KOPT-K1 (cell line): ENCODE results near the gene TASOR.
A peak's percentile ranks its signal among the peaks of the same experiment; 100 is the strongest.
"Not testable (repeated sequence)": the region's sequence is repeated elsewhere in the genome, so short reads cannot be mapped to it uniquely, and the experiment has no call there.

Experiments
- H3K27ac ChIP-seq: fragments of 200-600 bp; sonication (generic); 2 replicates; pipeline ENCODE4 v1.5.1; 2016; ENCODE audit warnings: antibody characterized with exemption, mild to moderate bottlenecking, low read depth, low read length; ENCODE audit not compliant: poor library complexity, severe bottlenecking
- H3K36me3 ChIP-seq: fragments of 200-600 bp; sonication (generic); 2 replicates; pipeline ENCODE4 v1.5.1; 2017; ENCODE audit warnings: antibody characterized with exemption, mild to moderate bottlenecking, low read length, moderate library complexity; ENCODE audit not compliant: insufficient read depth
- H3K9me3 ChIP-seq: fragments of 200-600 bp; sonication (generic); 2 replicates; pipeline ENCODE4 v1.5.1; 2017; ENCODE audit warnings: antibody characterized with exemption, low read length, mild to moderate bottlenecking; ENCODE audit not compliant: insufficient read depth, poor library complexity, severe bottlenecking

TASOR gene, protein sequence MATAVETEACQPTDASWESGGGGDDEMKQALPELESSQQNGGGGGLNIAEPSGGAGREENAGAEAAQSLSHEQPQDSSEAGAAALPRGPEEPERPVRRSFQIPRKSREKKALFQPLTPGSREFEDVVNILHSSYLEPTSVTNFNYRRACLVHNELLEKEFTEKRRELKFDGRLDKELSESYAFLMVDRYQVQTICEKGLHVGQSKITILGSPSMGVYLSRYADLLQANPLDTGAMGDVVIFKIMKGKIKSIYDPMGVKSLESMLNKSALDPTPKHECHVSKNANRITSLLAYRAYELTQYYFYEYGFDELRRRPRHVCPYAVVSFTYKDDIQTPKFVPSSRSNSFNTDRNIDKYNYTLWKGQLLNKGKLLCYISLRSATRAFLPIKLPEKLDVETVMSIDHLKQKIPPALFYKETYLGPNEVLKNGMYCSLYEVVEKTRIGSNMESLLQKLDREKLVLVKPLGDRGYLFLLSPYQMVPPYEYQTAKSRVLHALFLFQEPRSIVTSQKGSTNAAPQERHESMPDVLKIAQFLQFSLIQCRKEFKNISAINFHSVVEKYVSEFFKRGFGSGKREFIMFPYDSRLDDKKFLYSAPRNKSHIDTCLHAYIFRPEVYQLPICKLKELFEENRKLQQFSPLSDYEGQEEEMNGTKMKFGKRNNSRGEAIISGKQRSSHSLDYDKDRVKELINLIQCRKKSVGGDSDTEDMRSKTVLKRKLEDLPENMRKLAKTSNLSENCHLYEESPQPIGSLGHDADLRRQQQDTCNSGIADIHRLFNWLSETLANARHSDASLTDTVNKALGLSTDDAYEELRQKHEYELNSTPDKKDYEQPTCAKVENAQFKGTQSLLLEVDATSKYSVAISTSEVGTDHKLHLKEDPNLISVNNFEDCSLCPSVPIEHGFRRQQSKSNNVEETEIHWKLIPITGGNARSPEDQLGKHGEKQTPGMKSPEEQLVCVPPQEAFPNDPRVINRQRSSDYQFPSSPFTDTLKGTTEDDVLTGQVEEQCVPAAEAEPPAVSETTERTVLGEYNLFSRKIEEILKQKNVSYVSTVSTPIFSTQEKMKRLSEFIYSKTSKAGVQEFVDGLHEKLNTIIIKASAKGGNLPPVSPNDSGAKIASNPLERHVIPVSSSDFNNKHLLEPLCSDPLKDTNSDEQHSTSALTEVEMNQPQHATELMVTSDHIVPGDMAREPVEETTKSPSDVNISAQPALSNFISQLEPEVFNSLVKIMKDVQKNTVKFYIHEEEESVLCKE (N-terminal part only)

GRCh38 chr3:56683122-56683817, at the start of gene TASOR:
Gene TASOR, minus strand, starts transcription at chr3:56683265. Its CDS starts 259 bp downstream, at chr3:56683006.
- Histone ChIP-seq H3K9me3 (peaks cover 13% of the 10 kb centered on the region), H3K36me3 (peaks cover 19% of the 10 kb centered on the region), H3K27ac (peak within 1 kb of the TSS; percentile 96)

GRCh38 chr3:56732109-56732508, 49.0 kb upstream of the TASOR start:
- Histone ChIP-seq H3K9me3 (no peaks in the 10 kb centered on the region), H3K36me3 (peaks cover 88% of the 10 kb centered on the region), H3K27ac (no peak overlapping the region)

- Histone ChIP-seq H3K27ac (peak overlapping the region; percentile 83), H3K9me3 (no peaks in the 10 kb centered on the region), H3K36me3 (peaks cover 52% of the 10 kb centered on the region)
Measured at GRCh38 chr3:56725175-56725574, 42.1 kb upstream of the TASOR start.

DNA sequence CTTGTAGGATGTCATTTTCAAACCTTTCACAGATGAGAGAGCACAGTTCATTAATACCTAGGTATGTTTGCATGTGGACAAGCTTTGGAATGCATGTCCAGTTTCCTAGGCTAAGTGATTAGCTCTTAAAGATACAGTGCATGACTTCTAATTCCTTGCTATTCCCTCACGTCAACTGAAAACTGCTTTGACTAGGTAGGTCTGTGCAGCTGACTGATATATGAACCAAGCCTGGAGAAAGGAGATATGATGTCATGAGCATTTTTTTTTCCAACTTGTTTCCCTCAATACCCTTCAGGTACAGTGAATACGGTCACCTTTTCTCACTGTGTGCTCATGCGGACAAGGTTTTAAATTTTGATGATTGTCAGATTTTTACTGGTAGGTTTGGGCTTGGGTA, 41.6 kb upstream of the TASOR start:
- H3K9me3 ChIP-seq = no peaks in the 10 kb centered on the region
- H3K27ac ChIP-seq = peak overlapping the region; percentile 83
- H3K36me3 ChIP-seq = peaks cover 47% of the 10 kb centered on the region

DNA sequence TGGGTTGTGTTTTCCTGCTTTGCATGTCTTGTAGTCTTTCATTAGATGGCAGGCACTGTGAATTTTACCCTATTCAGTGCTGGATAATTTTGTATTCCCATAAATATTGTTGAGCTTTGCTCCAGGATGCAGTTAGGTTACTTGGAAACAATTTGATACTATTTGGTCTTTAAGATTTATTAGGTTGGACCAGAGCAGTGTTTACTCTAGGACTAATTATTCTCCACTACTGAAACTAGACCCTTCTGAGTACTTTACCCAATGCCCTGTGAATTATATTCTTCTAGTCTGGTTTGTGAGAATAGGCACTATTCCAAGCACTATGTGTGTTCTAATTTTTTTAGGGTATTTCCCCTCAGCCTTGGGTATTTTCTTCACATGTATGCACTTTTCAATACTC, 37.8 kb upstream of the TASOR start:
- H3K27ac ChIP-seq = no peak overlapping the region
- H3K9me3 ChIP-seq = no peaks in the 10 kb centered on the region
- peaks cover 10% of the 10 kb centered on the region for H3K36me3 ChIP-seq

- not testable (repeated sequence) for H3K9me3 ChIP-seq, H3K27ac ChIP-seq
- H3K36me3 ChIP-seq = peaks cover 10% of the 10 kb centered on the region
Measured at GRCh38 chr3:56718809-56719208, 35.7 kb upstream of the TASOR start.

DNA sequence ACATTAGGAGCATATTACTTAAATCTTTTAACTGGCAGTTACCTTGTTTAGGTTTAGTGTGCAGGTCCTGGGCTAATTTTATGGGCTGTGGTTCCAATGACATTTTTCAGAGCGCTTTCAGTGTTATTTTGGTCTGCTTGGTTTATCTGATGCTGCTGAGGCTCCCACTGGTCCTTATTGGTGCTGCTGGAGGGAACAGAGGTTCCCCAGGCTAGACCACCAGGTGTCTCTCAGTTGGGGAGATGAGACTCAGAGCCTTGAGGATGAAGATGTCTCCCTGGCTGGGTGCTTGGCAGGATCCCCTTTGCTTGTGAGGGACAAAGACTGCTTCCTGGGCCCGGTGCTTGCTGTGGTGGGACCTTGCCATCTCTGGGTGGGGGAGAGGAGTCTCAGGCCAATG, 28.3 kb upstream of the TASOR start:
- H3K27ac ChIP-seq = no peak overlapping the region
- no peaks in the 10 kb centered on the region for H3K36me3 ChIP-seq

GRCh38 chr3:56707412-56707811, 24.3 kb upstream of the TASOR start:
- H3K36me3 ChIP-seq, H3K9me3 ChIP-seq, H3K27ac ChIP-seq: not testable (repeated sequence)

More for the DNA sequence above, 28.3 kb upstream of the TASOR start:
- H3K9me3 ChIP-seq = no peaks in the 10 kb centered on the region

GRCh38 chr3:56706629-56707028, 23.6 kb upstream of the TASOR start:
- Histone ChIP-seq H3K27ac (no peak overlapping the region), H3K9me3 (no peaks in the 10 kb centered on the region), H3K36me3 (no peaks in the 10 kb centered on the region)

DNA sequence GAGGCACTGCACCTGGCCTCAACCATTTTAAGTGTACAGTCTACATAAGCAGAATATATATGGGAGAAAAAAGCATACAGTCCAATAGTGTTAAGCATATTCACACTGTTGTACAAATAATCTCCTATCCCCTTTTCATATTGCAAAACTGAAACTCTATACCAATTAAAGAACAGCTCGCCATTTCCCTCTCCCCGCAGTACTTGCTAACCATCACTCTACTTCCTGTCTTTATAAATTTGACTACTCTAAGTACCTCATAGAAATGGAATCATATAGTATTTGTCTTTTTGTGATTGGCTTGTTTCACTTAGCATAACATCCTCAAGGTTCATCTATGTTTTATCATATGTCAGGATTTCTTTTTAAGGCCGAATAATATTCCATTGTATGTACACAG, 21.6 kb upstream of the TASOR start:
- Histone ChIP-seq H3K27ac (no peak overlapping the region), H3K9me3 (no peaks in the 10 kb centered on the region), H3K36me3 (no peaks in the 10 kb centered on the region)

GRCh38 chr3:56702490-56703315, 19.6 kb upstream of the TASOR start:
- H3K9me3 ChIP-seq = no peaks in the 10 kb centered on the region
- H3K27ac ChIP-seq = no peak overlapping the region
- H3K36me3 ChIP-seq = no peaks in the 10 kb centered on the region

DNA sequence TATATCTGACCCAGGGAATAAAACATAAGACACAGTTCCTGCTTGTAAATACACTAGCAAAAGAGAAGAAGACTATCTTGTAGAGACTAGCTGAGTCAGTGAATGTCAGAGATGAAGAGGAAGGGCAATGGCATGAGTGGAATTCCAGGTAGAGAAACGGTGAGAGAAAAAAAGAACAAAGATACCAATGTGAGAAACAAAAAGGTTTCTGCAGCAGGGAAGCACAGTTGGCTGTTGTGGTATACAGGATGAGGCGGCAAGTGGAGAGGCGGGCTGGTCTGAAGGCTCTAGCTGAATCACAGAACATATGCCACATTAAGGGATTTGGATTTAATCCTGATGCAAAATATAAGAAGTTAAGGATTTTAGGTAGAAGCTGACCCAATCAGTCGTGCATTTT, 17.1 kb upstream of the TASOR start:
- no peaks in the 10 kb centered on the region for H3K36me3 ChIP-seq
- H3K27ac ChIP-seq = no peak overlapping the region
- H3K9me3 ChIP-seq = no peaks in the 10 kb centered on the region

DNA sequence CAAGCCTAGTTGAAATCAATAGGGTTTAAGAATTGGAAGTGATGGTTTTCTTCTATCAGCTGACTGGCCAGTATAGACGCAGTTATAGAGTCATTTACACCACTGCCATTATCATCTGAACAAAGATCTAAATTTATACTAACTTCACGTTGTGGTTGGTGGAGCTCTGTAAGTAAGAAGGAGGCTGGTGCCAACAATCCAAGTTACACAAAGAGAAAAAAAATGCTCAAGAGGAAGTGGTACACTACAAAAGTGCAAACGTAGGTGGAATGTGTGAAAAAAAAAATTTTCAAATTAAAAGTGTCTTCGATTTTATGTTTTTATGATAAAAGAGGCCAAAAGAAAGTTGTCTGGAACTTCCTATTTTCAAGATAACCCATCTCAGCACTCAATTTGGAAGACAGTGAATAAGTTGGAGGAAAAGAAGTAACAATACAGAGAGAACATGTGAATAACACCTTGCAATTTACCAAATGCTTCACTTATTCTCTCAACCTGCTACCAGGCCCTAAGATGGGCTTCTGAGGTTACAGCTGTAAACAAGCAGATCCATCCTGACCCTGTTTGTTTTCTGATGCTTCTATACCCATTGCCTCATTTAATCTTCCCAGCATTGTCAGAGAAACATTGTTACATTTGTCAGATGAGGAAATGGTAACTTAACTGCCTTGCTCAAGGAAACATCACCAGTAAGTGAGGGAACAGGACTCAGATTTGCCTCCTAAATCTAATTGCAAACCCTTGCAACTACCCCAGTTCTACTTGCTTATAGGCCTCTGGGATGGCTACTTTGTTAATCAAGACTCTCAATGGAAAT, 12.0 kb upstream of the TASOR start:
- Histone ChIP-seq H3K36me3 (no peaks in the 10 kb centered on the region), H3K27ac (peak overlapping the region; percentile 31), H3K9me3 (no peaks in the 10 kb centered on the region)
